HG03060 (cell line): ENCODE data around the gene CDKAL1.

Experiments
- ATAC-seq: cut with Tn5 transposase; IDR thresholded peaks from one replicate; pipeline ENCODE4 v1.9.1; 2021; ENCODE audit warnings: low read depth, moderate number of reproducible peaks; ENCODE audit not compliant: unreplicated experiment

The CDKAL1 gene

DNA sequence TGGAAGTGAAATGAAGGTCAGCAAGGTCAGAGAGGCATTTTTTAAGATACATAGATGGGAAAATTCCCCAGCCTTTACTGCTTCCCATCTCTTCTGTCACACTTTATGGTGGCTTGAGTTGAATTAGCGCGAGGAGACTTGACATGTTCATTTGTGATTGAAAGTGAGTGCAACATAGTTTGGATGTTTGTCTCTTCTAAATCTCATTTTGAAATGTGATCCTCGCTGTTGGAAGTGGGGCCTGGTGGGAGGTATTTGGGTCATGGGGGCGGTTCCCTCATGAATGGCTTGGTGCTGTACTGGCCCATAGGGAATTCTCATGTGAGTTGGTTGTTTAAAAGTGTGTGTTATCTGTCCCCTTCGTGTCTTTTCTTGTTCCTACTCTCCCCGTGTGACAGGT, 237.2 kb downstream of the CDKAL1 start:
- no peak for ATAC-seq

GRCh38 chr6:20773822-20774221, 239.6 kb downstream of the CDKAL1 start:
- ATAC-seq = no peak

- ATAC-seq = no peak
Observed at GRCh38 chr6:20775981-20776380, 241.7 kb downstream of the CDKAL1 start.

- ATAC-seq = no peak
Observed at GRCh38 chr6:20777801-20778200, 243.5 kb downstream of the CDKAL1 start.

GRCh38 chr6:20778459-20778858, 244.2 kb downstream of the CDKAL1 start:
- ATAC-seq = no peak

- no peak for ATAC-seq
Observed at GRCh38 chr6:20778912-20779311, 244.7 kb downstream of the CDKAL1 start.

- ATAC-seq = no peak
Observed at GRCh38 chr6:20789162-20789561, 254.9 kb downstream of the CDKAL1 start.

- ATAC-seq = no peak
Observed at GRCh38 chr6:20790032-20790791, 256.0 kb downstream of the CDKAL1 start.

DNA sequence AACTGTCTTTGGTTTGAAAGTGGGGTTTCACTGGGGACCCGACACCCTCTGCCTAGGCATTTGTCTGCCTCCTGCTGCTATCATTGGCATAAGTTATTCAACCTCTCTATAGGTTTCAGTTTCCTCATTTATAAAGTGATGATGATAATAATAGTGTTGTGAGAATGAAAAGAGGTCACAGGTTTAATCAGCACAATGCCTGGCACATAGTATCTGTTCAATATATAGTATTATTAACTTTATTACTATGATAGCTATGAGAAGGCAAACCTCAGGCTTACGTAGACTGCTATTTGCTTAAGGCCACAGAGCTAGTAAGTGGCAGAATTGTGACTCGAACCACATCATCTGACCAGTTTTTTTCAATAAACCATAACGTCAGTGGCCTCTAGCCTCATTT, 256.8 kb downstream of the CDKAL1 start:
- peak; percentile 44 for ATAC-seq

- ATAC-seq = no peak
Observed at GRCh38 chr6:20791944-20792343, 257.7 kb downstream of the CDKAL1 start.

- no peak for ATAC-seq
Observed at GRCh38 chr6:20793174-20793573, 258.9 kb downstream of the CDKAL1 start.

GRCh38 chr6:20797597-20797996, 263.3 kb downstream of the CDKAL1 start:
- no peak for ATAC-seq

DNA sequence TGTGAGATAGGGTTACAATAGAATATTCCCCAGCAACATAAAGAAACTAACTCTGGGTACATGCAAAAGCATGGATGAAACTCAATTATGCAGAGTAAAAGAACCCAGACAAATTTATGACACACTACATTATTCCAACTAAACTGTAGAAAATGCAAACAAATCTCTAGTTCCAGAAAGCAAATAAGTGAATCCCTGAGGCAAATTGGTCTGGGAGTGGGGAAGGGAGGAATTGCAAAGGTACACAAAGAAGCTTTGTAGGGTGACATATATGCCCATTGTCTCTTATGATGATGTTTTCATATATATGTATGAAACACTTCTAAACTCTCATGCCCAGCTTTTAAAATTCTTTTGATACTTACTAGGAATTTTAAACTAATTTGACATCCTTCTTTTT, 266.0 kb downstream of the CDKAL1 start:
- no peak for ATAC-seq

GRCh38 chr6:20800653-20801052, 266.4 kb downstream of the CDKAL1 start:
- no peak for ATAC-seq

GRCh38 chr6:20801595-20801994, 267.3 kb downstream of the CDKAL1 start:
- ATAC-seq = no peak

- no peak for ATAC-seq
Observed at GRCh38 chr6:20802596-20802995, 268.3 kb downstream of the CDKAL1 start.

DNA sequence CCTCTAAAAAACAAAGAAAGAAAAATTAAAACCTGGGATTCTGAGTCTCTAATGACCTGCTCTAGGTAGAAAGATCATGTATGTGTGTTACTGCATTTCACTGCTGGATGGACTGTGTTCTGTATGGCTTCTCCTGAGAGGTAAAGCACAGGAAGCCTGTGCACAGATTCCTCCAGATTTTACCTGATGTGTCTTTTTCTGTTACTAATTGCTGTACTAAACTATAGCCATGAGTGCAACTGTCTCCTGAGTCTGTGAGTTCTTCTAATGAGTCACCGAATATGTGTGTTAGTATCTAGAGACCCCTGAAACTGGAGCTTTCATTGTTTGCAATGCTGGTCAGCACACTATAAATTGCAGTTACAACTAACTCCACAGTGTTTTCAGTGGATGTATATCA, 270.8 kb downstream of the CDKAL1 start:
- peak; percentile 57 for ATAC-seq

- ATAC-seq = no peak
Observed at GRCh38 chr6:20806669-20807068, 272.4 kb downstream of the CDKAL1 start.

DNA sequence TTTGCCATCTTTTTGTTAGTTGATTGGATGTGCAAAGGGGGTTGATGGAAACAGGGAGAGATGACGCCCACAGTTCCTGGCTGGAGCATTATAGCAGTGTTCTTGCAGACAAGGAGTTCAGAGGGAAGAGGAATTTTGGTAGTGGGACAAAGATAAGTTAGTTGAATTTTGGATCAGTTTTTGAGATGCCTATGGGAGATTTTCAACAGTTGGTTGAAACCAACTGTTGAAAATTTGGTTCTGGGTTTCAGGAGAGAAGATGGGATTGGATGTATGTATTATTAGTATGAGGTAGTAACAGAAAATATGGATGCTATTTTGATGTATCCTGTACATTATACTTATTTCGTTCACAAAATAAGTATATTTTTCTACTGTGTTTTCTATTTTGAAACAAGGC, 274.2 kb downstream of the CDKAL1 start:
- no peak for ATAC-seq

DNA sequence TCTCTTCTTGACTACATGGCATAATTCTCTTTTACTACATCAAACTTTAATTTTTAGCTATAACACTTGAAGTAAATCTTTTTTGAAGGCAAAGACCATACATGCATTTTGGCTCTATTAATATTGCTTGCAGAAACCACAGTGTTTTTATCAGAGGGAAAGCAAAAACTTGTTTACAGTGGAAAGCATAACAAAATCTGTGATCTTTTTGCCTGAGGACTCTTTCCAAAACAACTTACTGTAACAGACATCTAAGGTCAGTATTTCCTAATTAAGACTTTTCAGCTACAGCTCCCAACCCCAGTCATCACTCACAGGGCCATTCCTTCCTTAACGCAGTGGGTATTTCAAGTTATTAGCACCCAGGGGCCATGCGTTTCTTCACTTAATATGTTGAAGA, 274.7 kb downstream of the CDKAL1 start:
- ATAC-seq = no peak

DNA sequence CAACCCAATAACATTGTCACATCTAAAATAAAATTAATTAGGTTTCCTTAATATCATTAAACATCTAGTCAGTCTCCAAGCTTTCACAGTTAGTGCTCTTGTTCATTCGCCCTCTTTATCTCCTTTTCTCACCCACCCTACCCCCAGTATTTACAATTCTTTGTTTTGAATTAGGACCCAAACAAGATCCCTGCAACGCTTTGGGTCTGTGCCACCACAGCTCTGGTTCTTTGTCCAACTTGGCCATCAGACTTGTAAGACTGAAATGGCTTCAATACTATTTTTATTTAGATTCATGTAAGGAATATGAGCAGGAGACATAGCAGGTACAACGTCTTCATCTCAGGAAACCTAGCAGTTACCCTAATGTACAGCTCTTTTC, 276.5 kb downstream of the CDKAL1 start:
- no peak for ATAC-seq

- no peak for ATAC-seq
Observed at GRCh38 chr6:20811109-20811761, 277.0 kb downstream of the CDKAL1 start.
